Measurements from ENCODE around the gene ATP6V0A1.

The ATP6V0A1 gene

GRCh38 chr17:42563950-42564349 is 105.3 kb downstream of the ATP6V0A1 start:
- DNase-seq, result no peak

GRCh38 chr17:42564815-42565522 is 106.3 kb downstream of the ATP6V0A1 start:
- no peak for DNase-seq

- no peak for DNase-seq
Observed at GRCh38 chr17:42565523-42566214, 107.0 kb downstream of the ATP6V0A1 start.

GRCh38 chr17:42566215-42566882 is 107.7 kb downstream of the ATP6V0A1 start:
- DNase-seq, result no peak

- peak; percentile 90 for DNase-seq
Observed at GRCh38 chr17:42566883-42567573, 108.3 kb downstream of the ATP6V0A1 start, which contains the start of gene MLX. Gene MLX (plus strand): TSS chr17:42567100. CDS start chr17:42567125, 25 bp downstream.

- no peak for DNase-seq
Observed at GRCh38 chr17:42568341-42569111, 109.8 kb downstream of the ATP6V0A1 start.

- no peak for DNase-seq
Observed at GRCh38 chr17:42571435-42572225, 113.0 kb downstream of the ATP6V0A1 start.
